Liver (tissue), 9 donors: Measurements from ENCODE around the gene RELB. TPM values are rescaled to one million over a fixed set of nuclear protein-coding genes. Genes with fewer than 3 reads are reported as not detected.
A peak's percentile ranks its signal among the peaks of the same experiment; 100 is the strongest.

Source experiments
- DNase-seq: peaks from one replicate; pipeline ENCODE4 v3.0.0-alpha.2; 2017; ENCODE audit warnings: low spot score
- H3K27ac ChIP-seq, 2 donors: one replicate each; pipeline ENCODE4 v1.7.0; 2013; ENCODE audit warnings: inconsistent platforms in 2 of 2, low read length in 2 of 2, control low read depth in 1 of 2, low read depth in 1 of 2, mild to moderate bottlenecking in 1 of 2
- H3K27me3 ChIP-seq, 4 donors: one replicate each; pipeline versions ENCODE4 v1.6.1 to v1.7.0; 2013; ENCODE audit warnings: low read length in 3 of 4, inconsistent platforms in 1 of 4, mild to moderate bottlenecking in 1 of 4, moderate library complexity in 1 of 4; ENCODE audit not compliant: control insufficient read depth in 4 of 4, insufficient read depth in 4 of 4
- H3K36me3 ChIP-seq, 4 donors: one replicate each; pipeline versions ENCODE4 v1.6.1 to v1.7.0; 2013; ENCODE audit warnings: low read length in 3 of 4, mild to moderate bottlenecking in 3 of 4, low read depth in 1 of 4, moderate library complexity in 1 of 4; ENCODE audit not compliant: control insufficient read depth in 4 of 4, insufficient read depth in 3 of 4
- H3K4me1 ChIP-seq, 4 donors: one replicate each; pipeline versions ENCODE4 v1.6.1 to v1.7.0; 2013; ENCODE audit warnings: low read length in 3 of 4, mild to moderate bottlenecking in 3 of 4, moderate library complexity in 1 of 4; ENCODE audit not compliant: control insufficient read depth in 4 of 4, insufficient read depth in 4 of 4
- H3K4me3 ChIP-seq, 3 donors: one replicate each; pipeline versions ENCODE4 v1.6.1 to v1.7.0; 2013; ENCODE audit warnings: low read length in 3 of 3, control low read depth in 1 of 3, low read depth in 1 of 3, mild to moderate bottlenecking in 1 of 3
- H3K9ac ChIP-seq, 2 donors: one replicate each; pipeline ENCODE4 v1.7.0; 2013; ENCODE audit warnings: low read length in 2 of 2, mild to moderate bottlenecking in 2 of 2, moderate library complexity in 2 of 2, control low read depth in 1 of 2, low read depth in 1 of 2
- H3K9me3 ChIP-seq, 4 donors: one replicate each; pipeline versions ENCODE4 v1.6.1 to v1.7.0; 2013; ENCODE audit warnings: low read length in 3 of 4; ENCODE audit not compliant: control insufficient read depth in 4 of 4
- CTCF ChIP-seq: fragments of 150-350 bp; IDR thresholded peaks from 2 replicates; pipeline ENCODE4 v1.5.1; 2017; ENCODE audit warnings: improper control_type of control experiment, low read depth, low read length; ENCODE audit not compliant: missing input control
- EGR1 ChIP-seq, 2 donors: IDR thresholded peaks; 2 replicates each; pipeline ENCODE4 v1.6.1; 2016 to 2018; ENCODE audit warnings: antibody characterized with exemption in 2 of 2, low read depth in 2 of 2
- FOXA1 ChIP-seq: IDR thresholded peaks from 2 replicates; pipeline ENCODE4 v1.6.1; 2016; ENCODE audit warnings: antibody characterized with exemption
- FOXA2 ChIP-seq: IDR thresholded peaks from 2 replicates; pipeline ENCODE4 v1.6.1; 2016; ENCODE audit warnings: antibody characterized with exemption
- GABPA ChIP-seq, 2 donors: IDR thresholded peaks in 1 of 2; conservative IDR thresholded peaks in 1 of 2; 2 replicates each; pipeline ENCODE4 v1.6.1; 2016; ENCODE audit warnings: antibody characterized with exemption in 2 of 2, mild to moderate bottlenecking in 1 of 2, moderate library complexity in 1 of 2
- HNF4G ChIP-seq: IDR thresholded peaks from 2 replicates; pipeline ENCODE4 v1.6.1; 2016; ENCODE audit warnings: antibody characterized with exemption
- MAX ChIP-seq: IDR thresholded peaks from 2 replicates; pipeline ENCODE4 v1.6.1; 2016; ENCODE audit warnings: antibody characterized with exemption
- NR2F2 ChIP-seq: IDR thresholded peaks from 2 replicates; pipeline ENCODE4 v1.6.1; 2016; ENCODE audit warnings: antibody characterized with exemption
- RAD21 ChIP-seq, 2 donors: IDR thresholded peaks; 2 replicates each; pipeline ENCODE4 v1.6.1; 2016; ENCODE audit warnings: antibody characterized with exemption in 2 of 2, mild to moderate bottlenecking in 2 of 2
- YY1 ChIP-seq: IDR thresholded peaks from 2 replicates; pipeline ENCODE4 v1.6.1; 2016; ENCODE audit warnings: antibody characterized with exemption, mild to moderate bottlenecking
- WGBS: extraction: QIAGEN DNeasy Blood & Tissue Kit; methylation state at CpG from one replicate; pipeline ENCODE4 v1.1.7; 2013; 5-methylcytosine and 5-hydroxymethylcytosine counted together
- polyA plus RNA-seq, 2 donors: library from polyadenylated mRNA; stranded (reverse) in 1 of 2; unstranded in 1 of 2; fragments of 200-250 nt in 1 of 2; fragments of >200 nt in 1 of 2; fragmentation: Nextera tagmentation in 1 of 2; extraction: Ambion mirVana in 1 of 2; gene quantifications; one replicate each; pipeline versions ENCODE4 v1.2.1 to v1.2.3, GENCODE V29; 2013 to 2015
- total RNA-seq, 2 donors: library from RNA; depleted of rRNA; stranded (reverse); fragments of >200 nt; gene quantifications; one replicate each; pipeline ENCODE4 v1.2.3, GENCODE V29; 2014
- donor health status: healthy.
- donor health status: healthy.
- donor health status: healthy.
- donor health status: healthy.
- donor health status: healthy.

RELB gene
- total and polyA plus RNA-seq, 4 donors: 1.4 to 4.9 (median 2.6) TPM

- WGBS: 93% methylated on average over 8 of the region's 8 CpGs
- H3K9me3 ChIP-seq: no peaks in the 10 kb centered on the region
- H3K27ac ChIP-seq: no peak overlapping the region
- H3K27me3 ChIP-seq: no peaks in the 10 kb centered on the region
- TF ChIP-seq CTCF (no peak), HNF4G (no peak), NR2F2 (no peak), FOXA1 (no peak)
- DNase-seq: no peak
- H3K36me3 ChIP-seq: peaks cover 26 to 86% (median 66%) of the 10 kb centered on the region in 4 donors
- H3K9ac ChIP-seq: no peak overlapping the region
- no peak overlapping the region for H3K4me3 ChIP-seq
- H3K4me1 ChIP-seq: peaks cover 0 to 3% (median 0%) of the 10 kb centered on the region in 4 donors
These were observed 55.6 kb downstream of the RELB start for GRCh38 chr19:45056831-45057230.

GRCh38 chr19:45057444-45057843 lies 56.2 kb downstream of the RELB start:
- H3K27ac ChIP-seq: no peak overlapping the region
- DNase-seq: no peak
- no peaks in the 10 kb centered on the region for H3K9me3 ChIP-seq
- WGBS: 95% methylated on average over 9 of the region's 9 CpGs
- H3K4me3 ChIP-seq: no peak overlapping the region
- H3K4me1 ChIP-seq: no peaks in the 10 kb centered on the region
- H3K27me3 ChIP-seq: no peaks in the 10 kb centered on the region
- peaks cover 31 to 84% (median 66%) of the 10 kb centered on the region in 4 donors for H3K36me3 ChIP-seq
- no peak for TF ChIP-seq GABPA (IDR thresholded peaks at IDR 0.05 in 1 of 2, conservative IDR thresholded peaks at IDR 0.05 in 1 of 2)
- no peak overlapping the region for H3K9ac ChIP-seq

GRCh38 chr19:45058622-45059159 lies 57.4 kb downstream of the RELB start:
- Histone ChIP-seq H3K9me3 (no peaks in the 10 kb centered on the region), H3K36me3 (peaks cover 34 to 83% (median 64%) of the 10 kb centered on the region in 4 donors), H3K27ac (no peak overlapping the region), H3K9ac (no peak overlapping the region), H3K27me3 (no peaks in the 10 kb centered on the region), H3K4me1 (no peaks in the 10 kb centered on the region), H3K4me3 (no peak overlapping the region)
- TF ChIP-seq MAX (no peak), FOXA2 (no peak), YY1 (no peak), HNF4G (no peak)
- DNase-seq: no peak
- 86% methylated on average over 14 of the region's 14 CpGs for WGBS

GRCh38 chr19:45059258-45059965 lies 58.1 kb downstream of the RELB start:
- peak; percentile 92 for DNase-seq
- H3K27ac ChIP-seq: no peak overlapping the region
- no peak overlapping the region for H3K9ac ChIP-seq
- peaks cover 41 to 82% (median 61%) of the 10 kb centered on the region in 4 donors for H3K36me3 ChIP-seq
- H3K27me3 ChIP-seq: no peaks in the 10 kb centered on the region
- no peaks in the 10 kb centered on the region for H3K9me3 ChIP-seq
- H3K4me1 ChIP-seq: no peaks in the 10 kb centered on the region
- 50% methylated on average over 16 of the region's 16 CpGs for WGBS
- TF ChIP-seq RAD21 (IDR thresholded peaks at IDR 0.05): peak; percentile 96
- peak; percentile 91 for TF ChIP-seq CTCF
- no peak for TF ChIP-seq EGR1 (IDR thresholded peaks at IDR 0.05; ENCODE audit: low read depth in 2 of 2)
- no peak overlapping the region for H3K4me3 ChIP-seq
